Posterior vena cava (tissue), 2 donors: ENCODE data around the gene SH3RF3. TPM values are rescaled to one million over a fixed set of nuclear protein-coding genes. Genes with fewer than 3 reads are reported as not detected.

Experiments
- DNase-seq: peaks from one replicate; pipeline ENCODE4 v3.0.0-alpha.2; 2020; ENCODE audit warnings: low spot score
- intact Hi-C, 2 donors: fragments of 100-400 bp; cut with DNase I; formaldehyde crosslinking; loops; one replicate each; pipeline versions ENCODE4 v1.14.1 to v1.14.2; 2022 to 2023
- total RNA-seq, 2 donors: library from RNA; stranded (reverse); fragmentation: NEBNext Ultra II Directional; extraction: Animal tissue kit (Norgen Biotek cat#: 25700); gene quantifications; one replicate each; pipeline ENCODE4 v1.2.1, GENCODE V29; 2021
- donor health status: DM: yes; HTN: yes; CAD: no.
- donor health status: DM: yes; HTN: yes; CAD: no.

Gene SH3RF3
- total RNA-seq, 2 donors from 2014 or later = 10.1 to 14.1 TPM

- intact Hi-C loops = no loop called here
- no peak for DNase-seq
These were observed 155.8 kb downstream of the SH3RF3 start for GRCh38 chr2:109284826-109285225.

GRCh38 chr2:109285244-109285651, 156.2 kb downstream of the SH3RF3 start:
- DNase-seq = no peak
- intact Hi-C loops = no loop called here

- no peak for DNase-seq
- intact Hi-C loops = no loop called here
These were observed 158.4 kb downstream of the SH3RF3 start for GRCh38 chr2:109287413-109287812.

GRCh38 chr2:109287838-109288237, 158.8 kb downstream of the SH3RF3 start:
- no peak for DNase-seq
- intact Hi-C loops = no loop called here

GRCh38 chr2:109288544-109289368, 159.8 kb downstream of the SH3RF3 start:
- no peak for DNase-seq
- intact Hi-C loops = no loop called here

DNA sequence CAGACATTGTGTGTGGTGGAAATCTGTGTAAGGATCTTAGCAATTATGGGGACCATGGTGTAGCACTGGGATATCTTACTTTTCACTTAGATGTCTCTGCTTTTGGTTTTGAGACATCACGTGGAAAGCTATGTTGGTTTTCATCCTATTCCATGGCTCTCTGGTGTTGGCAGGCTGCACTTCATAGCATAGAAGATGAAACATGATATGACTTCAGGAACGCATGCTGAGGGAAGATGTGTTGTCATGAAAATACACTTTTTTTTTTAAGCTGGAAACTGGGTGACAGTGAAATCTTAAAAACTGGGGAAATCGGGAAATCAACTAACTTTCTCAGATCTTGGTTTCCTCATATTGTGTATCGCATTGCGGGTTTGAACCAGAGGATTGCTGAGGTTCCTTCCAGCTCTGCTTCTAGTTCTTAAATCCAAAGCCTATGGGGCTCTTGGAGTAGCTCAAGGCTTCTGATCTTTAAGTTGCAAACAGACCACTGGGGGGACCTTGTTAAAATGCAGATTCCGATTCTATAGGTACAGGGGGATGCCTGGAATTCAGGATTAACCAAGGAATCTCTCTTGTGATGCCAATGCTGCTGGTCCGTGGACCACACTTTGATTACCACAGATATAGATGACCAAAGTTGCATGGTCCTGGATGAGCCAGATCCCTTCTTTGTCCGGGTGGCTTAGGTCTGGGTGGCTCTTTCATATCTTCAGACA, 160.7 kb downstream of the SH3RF3 start:
- intact Hi-C loops = no loop called here
- no peak for DNase-seq

- no peak for DNase-seq
- intact Hi-C loops = no loop called here
These were observed 162.1 kb downstream of the SH3RF3 start for GRCh38 chr2:109290887-109291643.

GRCh38 chr2:109292386-109292785, 163.4 kb downstream of the SH3RF3 start:
- intact Hi-C loops = no loop called here
- no peak for DNase-seq

GRCh38 chr2:109293663-109294062, 164.7 kb downstream of the SH3RF3 start:
- intact Hi-C loops = no loop called here

GRCh38 chr2:109294523-109294922, 165.5 kb downstream of the SH3RF3 start:
- intact Hi-C loops = no loop called here
- DNase-seq = no peak

More at GRCh38 chr2:109293663-109294062, 164.7 kb downstream of the SH3RF3 start:
- DNase-seq = no peak

DNA sequence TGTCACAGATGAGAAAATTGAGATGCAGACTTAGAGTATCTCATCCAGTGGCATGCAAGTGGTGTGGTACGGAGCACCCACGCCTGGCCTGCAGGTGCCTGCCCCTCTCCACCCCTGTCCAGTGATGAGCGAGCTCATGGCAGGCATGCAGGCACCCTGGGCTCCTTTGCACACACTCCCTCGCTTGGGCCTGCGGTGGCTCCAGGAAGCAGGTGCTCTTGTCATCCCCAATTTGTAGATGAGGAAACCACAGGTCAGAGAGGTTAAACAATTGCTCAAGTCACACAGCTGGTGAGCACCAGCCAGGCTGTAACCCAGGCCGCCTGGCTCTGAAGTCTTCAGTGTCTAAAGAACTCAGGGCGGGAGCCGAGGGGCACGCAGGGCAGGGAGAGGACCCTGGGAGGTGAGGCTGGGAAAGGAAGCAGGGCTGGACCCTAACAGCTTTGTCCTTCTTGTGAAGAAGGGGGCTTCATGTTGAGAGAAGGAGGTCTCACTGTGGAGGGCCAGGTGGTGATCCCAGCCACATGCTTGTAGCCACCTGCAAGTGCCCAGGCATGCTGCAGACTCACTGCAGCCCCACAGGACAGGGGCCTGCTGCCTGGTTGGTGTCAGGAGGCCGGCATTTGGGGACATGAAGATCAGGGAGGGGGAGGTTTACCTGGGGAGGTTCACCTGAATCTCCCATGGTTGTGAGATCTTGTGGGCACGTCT, 166.2 kb downstream of the SH3RF3 start:
- intact Hi-C loops = no loop called here
- DNase-seq = no peak

GRCh38 chr2:109295781-109296117, 166.7 kb downstream of the SH3RF3 start:
- intact Hi-C loops = no loop called here
- no peak for DNase-seq

- peak; percentile 62 for DNase-seq
- intact Hi-C loops = no loop called here
These were observed 168.8 kb downstream of the SH3RF3 start for GRCh38 chr2:109297566-109298490.

DNA sequence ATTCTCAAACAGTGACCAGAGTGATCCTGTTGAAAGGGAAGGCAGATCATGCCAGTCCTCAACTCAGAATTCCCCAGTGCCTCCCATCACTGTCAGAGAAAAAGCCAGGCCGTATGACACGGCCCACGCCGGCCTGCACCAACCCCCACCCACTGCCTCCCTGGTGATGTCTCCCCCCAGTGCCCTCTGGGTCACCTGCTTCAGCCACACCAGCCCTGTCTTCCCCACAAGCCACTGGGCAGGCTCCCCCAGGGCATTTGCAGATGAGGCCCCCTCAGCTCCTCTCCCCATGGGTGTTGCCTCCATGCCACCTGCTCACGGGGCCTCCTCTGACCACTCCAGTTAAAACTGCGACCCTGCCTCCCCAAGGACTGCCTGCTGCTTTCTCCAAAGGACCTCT, 169.8 kb downstream of the SH3RF3 start:
- intact Hi-C loops = loop anchor here in 1 of 2 donors (1.0 kb wide), 1 partner anchor 30 kb away; no protein-coding TSS in a partner anchor
- DNase-seq = no peak

DNA sequence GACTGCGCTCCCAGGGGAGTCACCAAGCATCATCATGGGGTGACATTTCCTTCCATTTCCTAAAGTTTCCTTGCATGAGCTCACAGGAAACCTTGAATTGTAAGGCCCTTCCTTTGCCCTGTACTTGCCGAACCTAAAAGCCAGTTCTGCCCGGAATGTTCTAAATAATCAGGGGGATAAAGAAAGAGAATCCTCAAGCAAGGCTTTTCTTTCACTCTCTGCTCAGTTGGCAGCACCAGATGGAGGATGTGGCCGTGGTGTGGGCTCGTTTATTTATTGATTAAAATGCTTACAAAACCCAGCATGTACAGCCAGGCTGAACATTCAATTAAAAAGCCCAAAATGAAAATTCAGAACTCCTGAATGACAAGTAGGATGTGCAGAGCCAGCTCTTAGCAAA, 170.5 kb downstream of the SH3RF3 start:
- no peak for DNase-seq
- intact Hi-C loops = loop anchor here in 1 of 2 donors (1.0 kb wide), 1 partner anchor 30 kb away; no protein-coding TSS in a partner anchor

DNA sequence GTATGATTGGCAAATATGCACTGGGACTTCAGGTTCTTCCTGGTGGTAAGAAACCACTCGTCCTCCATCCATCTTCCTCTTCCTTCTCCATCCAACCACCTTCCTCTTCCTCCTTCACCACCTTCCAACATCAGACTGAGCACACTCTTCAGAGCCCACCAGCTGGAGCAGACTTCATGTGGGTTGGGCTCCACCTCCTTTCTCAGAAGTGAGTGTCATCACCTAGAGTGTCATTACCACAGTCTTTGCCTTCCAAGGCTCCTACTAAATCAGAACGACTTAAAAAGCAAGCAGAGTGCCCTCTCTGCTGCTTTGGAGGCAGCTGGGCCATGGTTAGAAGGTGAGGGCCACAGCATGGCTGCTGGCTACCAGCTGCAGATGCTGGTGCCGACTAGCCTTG, 171.6 kb downstream of the SH3RF3 start:
- intact Hi-C loops = no loop called here
- no peak for DNase-seq

- DNase-seq = no peak
- intact Hi-C loops = no loop called here
These were observed 172.7 kb downstream of the SH3RF3 start for GRCh38 chr2:109301746-109302145.

DNA sequence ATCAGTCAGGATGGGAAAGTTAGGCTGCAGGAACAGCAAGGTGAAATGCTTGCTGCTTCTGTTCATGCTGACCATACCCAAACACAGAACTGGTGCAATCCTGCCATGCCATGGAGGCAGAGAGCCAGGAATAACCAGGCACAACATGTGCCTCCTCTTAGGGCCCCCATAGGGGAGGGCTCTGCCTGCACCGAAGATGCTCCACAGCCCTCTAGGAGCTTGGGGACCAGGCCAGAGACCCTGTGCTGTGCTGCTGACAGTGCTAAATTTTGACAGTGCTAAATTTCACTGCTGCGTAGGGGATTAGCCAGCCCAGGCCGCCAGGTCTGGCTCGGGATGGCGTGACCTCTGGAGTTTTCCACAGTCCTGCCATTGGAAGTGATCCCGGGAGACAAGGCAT, 173.3 kb downstream of the SH3RF3 start:
- intact Hi-C loops = no loop called here
- DNase-seq = no peak
